ENCODE measurements around the gene NDUFS2. TPM values are rescaled to one million over a fixed set of nuclear protein-coding genes. Genes with fewer than 3 reads are reported as not detected.
A peak's percentile ranks its signal among the peaks of the same experiment; 100 is the strongest.

Gene NDUFS2
- total RNA-seq, 4 donors from 2014 or later = 206 to 260 (median 226) TPM

DNA sequence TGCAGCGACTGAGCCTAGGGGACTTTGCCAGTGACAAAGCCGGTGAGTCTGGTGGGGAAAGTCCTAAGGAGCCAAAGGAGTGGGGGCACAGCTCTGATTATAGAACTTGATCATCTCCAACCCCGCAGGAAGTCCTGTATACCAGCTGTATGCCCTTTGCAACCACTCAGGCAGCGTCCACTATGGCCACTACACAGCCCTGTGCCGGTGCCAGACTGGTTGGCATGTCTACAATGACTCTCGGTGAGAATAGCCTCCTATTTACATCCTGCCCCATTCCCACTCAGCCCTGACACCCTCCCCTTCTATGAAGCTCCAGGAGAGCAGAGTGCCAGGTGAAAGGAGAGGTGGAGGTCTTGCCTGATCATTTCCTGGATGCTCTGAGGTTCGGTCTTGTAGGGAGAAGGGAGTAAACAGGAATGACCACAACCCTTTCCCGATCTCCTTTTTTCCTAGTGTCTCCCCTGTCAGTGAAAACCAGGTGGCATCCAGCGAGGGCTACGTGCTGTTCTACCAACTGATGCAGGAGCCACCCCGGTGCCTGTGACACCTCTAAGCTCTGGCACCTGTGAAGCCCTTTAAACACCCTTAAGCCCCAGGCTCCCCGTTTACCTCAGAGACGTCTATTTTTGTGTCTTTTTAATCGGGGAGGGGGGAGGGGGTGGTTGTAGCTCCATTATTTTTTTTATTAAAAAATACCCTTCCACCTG is 37.1 kb upstream of the NDUFS2 start:
- Histone ChIP-seq H3K4me3 (peak overlapping the region; percentile 77 to 90 (median 82)), H3K27me3 (no peaks in the 10 kb centered on the region), H3K27ac (peak overlapping the region; percentile 85 to 94 (median 88)), H3K36me3 (peaks cover 0 to 55% of the 10 kb centered on the region in 2 donors), H3K4me1 (peaks cover 30 to 35% of the 10 kb centered on the region in 2 donors), H3K9me3 (no peaks in the 10 kb centered on the region)
- DNase-seq (no peak), ATAC-seq (no peak)
- TF ChIP-seq, protein P1, sequence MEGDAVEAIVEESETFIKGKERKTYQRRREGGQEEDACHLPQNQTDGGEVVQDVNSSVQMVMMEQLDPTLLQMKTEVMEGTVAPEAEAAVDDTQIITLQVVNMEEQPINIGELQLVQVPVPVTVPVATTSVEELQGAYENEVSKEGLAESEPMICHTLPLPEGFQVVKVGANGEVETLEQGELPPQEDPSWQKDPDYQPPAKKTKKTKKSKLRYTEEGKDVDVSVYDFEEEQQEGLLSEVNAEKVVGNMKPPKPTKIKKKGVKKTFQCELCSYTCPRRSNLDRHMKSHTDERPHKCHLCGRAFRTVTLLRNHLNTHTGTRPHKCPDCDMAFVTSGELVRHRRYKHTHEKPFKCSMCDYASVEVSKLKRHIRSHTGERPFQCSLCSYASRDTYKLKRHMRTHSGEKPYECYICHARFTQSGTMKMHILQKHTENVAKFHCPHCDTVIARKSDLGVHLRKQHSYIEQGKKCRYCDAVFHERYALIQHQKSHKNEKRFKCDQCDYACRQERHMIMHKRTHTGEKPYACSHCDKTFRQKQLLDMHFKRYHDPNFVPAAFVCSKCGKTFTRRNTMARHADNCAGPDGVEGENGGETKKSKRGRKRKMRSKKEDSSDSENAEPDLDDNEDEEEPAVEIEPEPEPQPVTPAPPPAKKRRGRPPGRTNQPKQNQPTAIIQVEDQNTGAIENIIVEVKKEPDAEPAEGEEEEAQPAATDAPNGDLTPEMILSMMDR (IDR thresholded peaks at IDR 0.05 in 4 of 5, conservative IDR thresholded peaks at IDR 0.05 in 1 of 5) = no peak
- no peak for TF ChIP-seq POLR2A (IDR thresholded peaks at IDR 0.05)
- in situ Hi-C loops (cut with MboI; ENCODE audit: low sequenced_read_pairs in 4 of 4) (no loop called here), intact Hi-C loops (cut with DNase I; ENCODE audit: low total_unique reads) (no loop called here)

DNA sequence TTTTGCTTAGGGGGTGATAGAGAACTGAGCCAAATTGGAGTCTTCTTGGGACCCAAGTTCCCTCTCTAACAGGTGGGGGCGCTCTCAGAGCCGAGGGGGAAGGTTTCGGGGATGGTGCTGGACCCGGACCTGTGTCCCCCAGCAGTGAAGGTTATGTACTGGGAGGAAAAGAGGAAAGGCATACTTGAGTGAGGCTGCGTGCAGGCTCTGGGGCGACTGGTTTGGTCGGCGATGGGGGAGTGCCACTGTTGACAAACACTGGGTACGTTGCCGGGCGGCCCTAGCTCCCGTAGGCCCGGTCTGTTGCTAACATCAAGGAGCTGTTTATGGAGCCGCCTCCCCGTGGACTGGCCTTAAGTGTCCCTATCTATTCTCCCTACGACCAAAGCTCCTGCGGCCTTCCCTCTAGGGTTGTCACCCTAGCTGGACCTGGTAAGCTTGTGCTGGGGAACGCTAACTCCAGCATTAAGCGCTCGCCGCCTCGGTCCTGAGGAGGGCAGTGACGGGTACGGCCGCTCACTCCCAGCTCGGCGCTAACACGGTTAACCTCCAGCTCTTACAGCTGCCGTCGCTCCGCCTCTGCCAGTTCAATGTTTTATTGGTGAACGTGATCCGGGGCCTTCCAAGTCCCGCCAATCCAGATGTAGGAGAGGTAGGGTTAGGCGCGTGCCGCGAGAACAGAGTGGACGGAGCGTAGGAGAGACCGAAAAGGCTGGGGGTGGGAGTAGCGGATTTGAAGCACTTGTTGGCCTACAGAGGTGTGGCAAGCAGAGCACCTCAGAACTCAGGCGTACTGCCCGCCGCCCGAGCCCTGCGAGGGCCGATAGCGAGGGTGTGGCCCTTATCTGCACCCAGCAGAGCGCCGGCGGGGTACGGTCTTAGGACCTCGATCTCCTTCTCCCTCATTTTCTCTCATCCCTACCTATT is 36.2 kb upstream of the NDUFS2 start, which contains the start of gene PPOX:
PPOX (plus strand) TSS at position 685 of the 927 bp plus-strand sequence. CDS start 422 bp downstream, outside the sequence.
- DNase-seq = peak; percentile 98
- intact Hi-C loops (cut with DNase I; ENCODE audit: low total_unique reads) = loop anchor here (1.0 kb wide), 1 partner anchor 11 kb away; the partner anchor contains the start of gene B4GALT3
- peaks cover 22 to 26% of the 10 kb centered on the region in 2 donors for H3K4me1 ChIP-seq

DNA sequence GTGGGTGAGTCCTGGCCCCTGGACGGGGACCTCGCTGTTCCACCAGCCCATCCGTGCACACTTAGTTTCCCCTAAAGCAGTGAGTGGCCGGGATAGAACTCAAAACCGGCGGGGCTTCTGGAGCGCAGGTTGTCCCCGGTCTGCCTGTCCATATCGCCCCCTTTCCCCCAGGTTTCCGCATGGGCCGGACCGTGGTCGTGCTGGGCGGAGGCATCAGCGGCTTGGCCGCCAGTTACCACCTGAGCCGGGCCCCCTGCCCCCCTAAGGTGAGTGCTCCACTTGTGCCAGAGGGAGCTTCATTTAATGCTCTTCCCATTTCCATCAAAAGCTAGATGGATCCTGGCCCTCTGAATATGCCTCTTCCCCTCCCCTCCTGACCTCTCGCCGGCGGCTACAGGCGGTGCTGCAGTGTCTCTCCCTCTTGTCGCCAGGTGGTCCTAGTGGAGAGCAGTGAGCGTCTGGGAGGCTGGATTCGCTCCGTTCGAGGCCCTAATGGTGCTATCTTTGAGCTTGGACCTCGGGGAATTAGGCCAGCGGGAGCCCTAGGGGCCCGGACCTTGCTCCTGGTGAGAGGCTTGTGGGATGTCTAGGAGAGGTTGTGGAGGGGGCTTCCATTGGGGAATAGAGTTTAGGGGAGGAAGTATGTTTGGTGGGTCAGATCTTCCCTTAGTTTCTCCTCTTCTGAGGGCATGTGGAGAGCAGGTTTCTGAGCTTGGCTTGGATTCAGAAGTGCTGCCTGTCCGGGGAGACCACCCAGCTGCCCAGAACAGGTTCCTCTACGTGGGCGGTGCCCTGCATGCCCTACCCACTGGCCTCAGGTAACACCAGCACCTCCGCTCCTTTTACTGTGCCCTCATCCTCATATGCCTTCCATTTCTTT is 35.3 kb upstream of the NDUFS2 start:
- Histone ChIP-seq H3K27me3 (no peaks in the 10 kb centered on the region), H3K27ac (peak overlapping the region; percentile 85 to 94 (median 88)), H3K36me3 (peaks cover 5 to 63% of the 10 kb centered on the region in 2 donors), H3K9me3 (no peaks in the 10 kb centered on the region), H3K4me3 (peak overlapping the region; percentile 77 to 90 (median 82)), H3K4me1 (peaks cover 16 to 19% of the 10 kb centered on the region in 2 donors)
- in situ Hi-C loops (cut with MboI; ENCODE audit: low sequenced_read_pairs in 4 of 4) (no loop called here), intact Hi-C loops (cut with DNase I; ENCODE audit: low total_unique reads) (loop anchor here (1.0 kb wide), 1 partner anchor 10 kb away; the partner anchor contains the start of gene B4GALT3)
- TF ChIP-seq POLR2A (IDR thresholded peaks at IDR 0.05) = no peak
- TF ChIP-seq, protein P1 (IDR thresholded peaks at IDR 0.05 in 4 of 5, conservative IDR thresholded peaks at IDR 0.05 in 1 of 5) = no peak
- DNase-seq = no peak
- no peak for ATAC-seq

More for the DNA sequence above, 36.2 kb upstream of the NDUFS2 start, which contains the start of gene PPOX:
- Histone ChIP-seq H3K27ac (peak within 1 kb of the TSS; percentile 85 to 94 (median 88)), H3K27me3 (no peaks in the 10 kb centered on the region), H3K9me3 (no peaks in the 10 kb centered on the region), H3K36me3 (peaks cover 5 to 61% of the 10 kb centered on the region in 2 donors), H3K4me3 (peak within 1 kb of the TSS; percentile 77 to 90 (median 82))
- TF ChIP-seq, protein P1 (IDR thresholded peaks at IDR 0.05 in 4 of 5, conservative IDR thresholded peaks at IDR 0.05 in 1 of 5) = peak; percentile 20 to 57 (median 44)
- TF ChIP-seq POLR2A (IDR thresholded peaks at IDR 0.05) = peak; percentile 73 to 92
- in situ Hi-C loops (cut with MboI; ENCODE audit: low sequenced_read_pairs in 4 of 4) = no loop called here
- ATAC-seq = peak; percentile 97 to 99

DNA sequence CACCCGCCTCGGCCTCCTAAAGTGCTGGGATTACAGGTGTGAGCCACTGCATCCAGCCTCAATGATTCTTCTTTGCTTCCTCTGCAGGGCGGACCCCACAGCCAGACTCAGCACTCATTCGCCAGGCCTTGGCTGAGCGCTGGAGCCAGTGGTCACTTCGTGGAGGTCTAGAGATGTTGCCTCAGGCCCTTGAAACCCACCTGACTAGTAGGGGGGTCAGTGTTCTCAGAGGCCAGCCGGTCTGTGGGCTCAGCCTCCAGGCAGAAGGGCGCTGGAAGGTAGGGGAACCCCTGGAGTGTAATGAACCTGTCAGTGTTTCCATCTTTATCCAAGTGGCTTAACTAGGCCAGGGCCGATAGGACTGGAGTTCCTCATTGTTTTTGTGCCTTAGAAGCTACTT is 33.3 kb upstream of the NDUFS2 start:
- intact Hi-C loops (cut with DNase I; ENCODE audit: low total_unique reads) = no loop called here
- Histone ChIP-seq H3K27me3 (no peaks in the 10 kb centered on the region), H3K4me1 (peaks cover 28% of the 10 kb centered on the region in 2 donors), H3K36me3 (peaks cover 5 to 61% of the 10 kb centered on the region in 2 donors), H3K9me3 (no peaks in the 10 kb centered on the region), H3K27ac (no peak overlapping the region), H3K4me3 (no peak overlapping the region)
- TF ChIP-seq, protein P1 (IDR thresholded peaks at IDR 0.05 in 4 of 5, conservative IDR thresholded peaks at IDR 0.05 in 1 of 5) = no peak
- TF ChIP-seq POLR2A (IDR thresholded peaks at IDR 0.05) = no peak
- no peak for DNase-seq
- ATAC-seq = no peak
- in situ Hi-C loops (cut with MboI; ENCODE audit: low sequenced_read_pairs in 4 of 4) = no loop called here

All from gastrocnemius medialis (tissue), 4 donors.